HCT116 (cell line): Measurements from ENCODE around the gene INMT. TPM values are rescaled to one million over a fixed set of nuclear protein-coding genes. Genes with fewer than 3 reads are reported as not detected.

ENCODE experiments used
- ATAC-seq: fragments of 200-7000 bp; cut with Tn5 transposase; 2 replicates; pipeline ENCODE4 v1.9.1; 2020; ENCODE audit warnings: mild to moderate bottlenecking, moderate library complexity
- BruUV-seq: library from RNA; stranded (reverse); fragments of 400-500 nt; replicated peaks from 2 replicates; lab custom pipeline; 2021; lab: Mats Ljungman, UMichigan
- CTCF ChIA-PET: fragments of 300-600 bp; sonication (Branson Sonifier 250); formaldehyde crosslinking; loops from one replicate; lab custom pipeline; 2021; ENCODE audit warnings: antibody characterized with exemption; lab: Charles Lee
- POLR2A ChIA-PET: fragments of 300-600, 350-600 bp; sonication (Branson Sonifier 250); formaldehyde crosslinking; loops from one replicate; lab custom pipeline; 2021; ENCODE audit warnings: antibody characterized with exemption; lab: Charles Lee
- RAD21 ChIA-PET, 2 experiments: fragments of 300-600 bp; sonication (Branson Sonifier 250); formaldehyde crosslinking; loops; one replicate each; lab custom pipeline; 2023; ENCODE audit warnings: low total read pairs in 2 of 2; ENCODE audit not compliant: uncharacterized antibody in 2 of 2, unreplicated experiment in 2 of 2, low non-redundant PET in 1 of 2; lab: Charles Lee
- DNase-seq: peaks from one replicate; pipeline ENCODE4 v3.0.0-alpha.2; 2010; ENCODE audit warnings: low read depth, low spot score
- H2AFZ ChIP-seq: fragments of 200-600 bp; shearing (Covaris generic), sonication (generic); 2 replicates; pipeline ENCODE4 v1.6.1; 2017; ENCODE audit warnings: low read depth, mixed run types, mixed read lengths, antibody characterized with exemption, low read length; ENCODE audit not compliant: poor library complexity, severe bottlenecking
- H3K27ac ChIP-seq: 2 replicates; pipeline ENCODE4 v1.5.1; 2012; ENCODE audit warnings: low read depth, low read length
- H3K27me3 ChIP-seq: fragments of 200-600 bp; sonication (generic); 2 replicates; pipeline ENCODE4 v1.6.1; 2016; ENCODE audit warnings: mixed run types, low read length, mixed read lengths; ENCODE audit not compliant: insufficient read depth
- H3K36me3 ChIP-seq, 2 experiments: fragments of 200-500 bp in 1 of 2; fragments of 200-600 bp in 1 of 2; sonication (Bioruptor generic) in 1 of 2; sonication (generic) in 1 of 2; 2 replicates each; pipeline versions ENCODE4 v1.5.1 to v1.6.1; 2014 to 2016; ENCODE audit warnings: low read length in 2 of 2, inconsistent platforms in 1 of 2, mixed read lengths in 1 of 2, mixed run types in 1 of 2; ENCODE audit not compliant: insufficient read depth in 2 of 2, control insufficient read depth in 1 of 2
- H3K4me1 ChIP-seq, 2 experiments: fragments of 200-600 bp in 1 of 2; sonication (generic) in 1 of 2; 2 replicates each; pipeline versions ENCODE4 v1.5.1 to v1.6.1; 2012 to 2017; ENCODE audit warnings: low read length in 2 of 2, inconsistent platforms in 1 of 2, mild to moderate bottlenecking in 1 of 2, mixed read lengths in 1 of 2, mixed run types in 1 of 2, moderate library complexity in 1 of 2; ENCODE audit not compliant: insufficient read depth in 2 of 2, control insufficient read depth in 1 of 2
- H3K4me2 ChIP-seq: fragments of 200-600 bp; sonication (generic); 2 replicates; pipeline ENCODE4 v1.6.1; 2017; ENCODE audit warnings: mixed run types, low read length, mixed read lengths
- H3K4me3 ChIP-seq, 2 experiments: fragments of 200-600 bp in 1 of 2; sonication (generic) in 1 of 2; replicated peaks in 1 of 2; 2 replicates each; pipeline ENCODE4 v1.5.1; 2011 to 2016; ENCODE audit warnings: low read length in 2 of 2, control low read depth in 1 of 2, low read depth in 1 of 2, mild to moderate bottlenecking in 1 of 2, mixed read lengths in 1 of 2, mixed run types in 1 of 2
- H3K79me2 ChIP-seq: fragments of 200-600 bp; sonication (generic); 2 replicates; pipeline ENCODE4 v1.6.1; 2017; ENCODE audit warnings: mild to moderate bottlenecking, mixed run types, low read length, moderate library complexity, mixed read lengths; ENCODE audit not compliant: insufficient read depth
- H3K9ac ChIP-seq: fragments of 200-600 bp; sonication (generic); 2 replicates; pipeline ENCODE4 v1.6.1; 2016; ENCODE audit warnings: low read length, mixed read lengths
- H3K9me2 ChIP-seq: fragments of 200-600 bp; sonication (generic), shearing (Covaris generic); 2 replicates; pipeline ENCODE4 v1.6.1; 2017; ENCODE audit warnings: mixed run types, mild to moderate bottlenecking, moderate library complexity; ENCODE audit not compliant: insufficient read depth
- H3K9me3 ChIP-seq, 2 experiments: fragments of 200-500 bp in 1 of 2; fragments of 200-600 bp in 1 of 2; sonication (Bioruptor generic) in 1 of 2; sonication (generic) in 1 of 2; 2 replicates each; pipeline ENCODE4 v1.6.1; 2014 to 2017; ENCODE audit warnings: low read length in 2 of 2, mixed read lengths in 2 of 2, inconsistent platforms in 1 of 2, low read depth in 1 of 2, mild to moderate bottlenecking in 1 of 2, mixed run types in 1 of 2, moderate library complexity in 1 of 2; ENCODE audit not compliant: control insufficient read depth in 1 of 2, insufficient read depth in 1 of 2
- H4K20me1 ChIP-seq: fragments of 200-600 bp; sonication (generic), shearing (Covaris generic); 2 replicates; pipeline ENCODE4 v1.6.1; 2017; ENCODE audit warnings: mixed run types, mild to moderate bottlenecking, moderate library complexity; ENCODE audit not compliant: insufficient read depth
- CBX3 ChIP-seq: IDR thresholded peaks from 2 replicates; pipeline ENCODE4 v1.6.1; 2012; ENCODE audit warnings: low read depth
- CTCF ChIP-seq, 3 experiments: fragments of 200-600 bp in 1 of 3; sonication (generic) in 1 of 3; IDR thresholded peaks in 2 of 3; conservative IDR thresholded peaks in 1 of 3; 2 replicates each; pipeline ENCODE4 v1.5.1; 2012 to 2017; ENCODE audit warnings: low read depth in 2 of 3, low read length in 2 of 3, antibody characterized with exemption in 1 of 3, borderline replicate concordance in 1 of 3, control low read depth in 1 of 3, mild to moderate bottlenecking in 1 of 3, mixed read lengths in 1 of 3, mixed run types in 1 of 3, moderate library complexity in 1 of 3; ENCODE audit not compliant: insufficient read depth in 1 of 3
- EGR1 ChIP-seq: IDR thresholded peaks from 2 replicates; pipeline ENCODE4 v1.6.1; 2012; ENCODE audit warnings: low read depth
- FOSL1 ChIP-seq: IDR thresholded peaks from 2 replicates; pipeline ENCODE4 v1.6.1; 2012; ENCODE audit warnings: low read depth
- JUND ChIP-seq: IDR thresholded peaks from 2 replicates; pipeline ENCODE4 v1.6.1; 2012
- RAD21 ChIP-seq: IDR thresholded peaks from 2 replicates; pipeline ENCODE4 v1.6.1; 2012; ENCODE audit warnings: low read depth, mild to moderate bottlenecking
- SRF ChIP-seq: IDR thresholded peaks from 2 replicates; pipeline ENCODE4 v1.6.1; 2012; ENCODE audit warnings: low read depth
- TCF7L2 ChIP-seq: IDR thresholded peaks from 2 replicates; pipeline ENCODE4 v1.7.0; 2011; ENCODE audit warnings: borderline replicate concordance, inconsistent platforms; ENCODE audit not compliant: insufficient read depth, insufficient read length; ENCODE audit errors: extremely low read depth
- YY1 ChIP-seq: IDR thresholded peaks from 2 replicates; pipeline ENCODE4 v1.6.1; 2011; ENCODE audit warnings: low read length, low read depth, moderate library complexity, mild to moderate bottlenecking; ENCODE audit not compliant: insufficient replicate concordance; ENCODE audit errors: extremely low read depth
- ZBTB33 ChIP-seq: IDR thresholded peaks from 2 replicates; pipeline ENCODE4 v1.6.1; 2011; ENCODE audit warnings: mild to moderate bottlenecking, low read length, moderate library complexity; ENCODE audit not compliant: insufficient replicate concordance; ENCODE audit errors: extremely low read depth
- intact Hi-C: fragments of 100-400 bp; cut with micrococcal nuclease; formaldehyde crosslinking; loops from 2 replicates; pipeline ENCODE4 v1.10.0; 2022
- total RNA-seq: library from RNA; stranded (reverse); gene quantifications from one replicate; pipeline ENCODE4 v1.2.1, GENCODE V29; 2021; ENCODE audit not compliant: unreplicated experiment

INMT gene
- total RNA-seq, 1 experiment from 2014 or later = 0.32 TPM

- Histone ChIP-seq H3K4me3 (no peak overlapping the region), H4K20me1 (no peaks in the 10 kb centered on the region; the same call in 1 of the 2 replicates), H3K4me1 (peaks cover 0 to 5% of the 10 kb centered on the region in 2 experiments; a peak in 1 of 4 replicates), H3K9ac (no peak overlapping the region), H3K4me2 (no peak overlapping the region), H3K36me3 (peaks cover 3 to 5% of the 10 kb centered on the region in 2 experiments; a peak in 3 of 4 replicates), H3K27ac (no peak overlapping the region), H3K27me3 (no peaks in the 10 kb centered on the region), H3K79me2 (no peaks in the 10 kb centered on the region), H3K9me3 (no peaks in the 10 kb centered on the region), H3K9me2 (no peaks in the 10 kb centered on the region), H2AFZ (no peak overlapping the region)
- no peak for ATAC-seq
- RAD21 ChIA-PET = no interaction called here
- CTCF ChIA-PET = no interaction called here
- POLR2A ChIA-PET = no interaction called here
- TF ChIP-seq ZBTB33 (no peak), TCF7L2 (no peak), SRF (no peak)
- no peak for DNase-seq
- BruUV-seq = no TSS peak
- intact Hi-C loops = no loop called here
Measured at GRCh38 chr7:30790356-30790755, 38.4 kb downstream of the INMT start.

- Histone ChIP-seq H3K36me3 (peaks cover 3 to 5% of the 10 kb centered on the region in 2 experiments; a peak in 3 of 4 replicates), H3K27me3 (no peaks in the 10 kb centered on the region), H3K4me3 (no peak overlapping the region), H3K4me1 (peaks cover 0 to 13% of the 10 kb centered on the region in 2 experiments; a peak in 3 of 4 replicates), H3K9me2 (no peaks in the 10 kb centered on the region), H3K9ac (no peak overlapping the region), H3K27ac (no peak overlapping the region), H3K79me2 (no peaks in the 10 kb centered on the region), H2AFZ (no peak overlapping the region), H3K4me2 (no peak overlapping the region), H4K20me1 (no peaks in the 10 kb centered on the region), H3K9me3 (no peaks in the 10 kb centered on the region)
- ChIA-PET POLR2A (no interaction called here), RAD21 (no interaction called here), CTCF (no interaction called here)
- no TSS peak for BruUV-seq
- intact Hi-C loops = no loop called here
- DNase-seq (no peak), ATAC-seq (no peak)
- TF ChIP-seq EGR1 (no peak), JUND (no peak), CTCF (IDR thresholded peaks at IDR 0.05 in 2 of 3, conservative IDR thresholded peaks at IDR 0.05 in 1 of 3; ENCODE audit: borderline replicate concordance in 1 of 3, insufficient read depth in 1 of 3, low read depth in 2 of 3, low read length in 2 of 3) (0 out of 6 replicates have a peak, but pooled peaks of 1 of the 3 experiments have one; percentile 5), ZBTB33 (no peak), CBX3 (no peak), YY1 (no peak), FOSL1 (no peak), RAD21 (peak; percentile 12; the same call in 1 of the 2 replicates)
Measured at GRCh38 chr7:30791114-30791513, 39.2 kb downstream of the INMT start.
